IMR-90 (cell line): ENCODE data around the gene ZNF622. TPM values are rescaled to one million over a fixed set of nuclear protein-coding genes. Genes with fewer than 3 reads are reported as not detected.

Experiments used
- ATAC-seq: fragments of 200-7000 bp; cut with Tn5 transposase; 2 replicates; pipeline ENCODE4 v1.9.1; 2020; ENCODE audit warnings: low read depth, mild to moderate bottlenecking, moderate library complexity
- BruUV-seq: library from RNA; stranded (reverse); fragments of 400-500 nt; replicated peaks from 2 replicates; lab custom pipeline; 2021; lab: Mats Ljungman, UMichigan
- CTCF ChIA-PET: fragments of 300-600 bp; formaldehyde crosslinking; extraction: SDS; loops from one replicate; lab custom pipeline; 2021; ENCODE audit warnings: antibody characterized with exemption; lab: Yijun Ruan, JAX
- POLR2A ChIA-PET: fragments of 300-600 bp; sonication (Branson Sonifier 250); formaldehyde crosslinking; loops from one replicate; lab custom pipeline; 2022; ENCODE audit warnings: antibody characterized with exemption; ENCODE audit not compliant: unreplicated experiment; lab: Charles Lee
- DNase-seq: peaks from one replicate; pipeline ENCODE4 v3.0.0; 2013
- H2AFZ ChIP-seq: replicated peaks from 2 replicates; pipeline ENCODE3; 2013; ENCODE audit warnings: low read length, mild to moderate bottlenecking; ENCODE audit not compliant: poor library complexity
- H2AK5ac ChIP-seq: 2 replicates; pipeline ENCODE4 v1.6.1; 2013; ENCODE audit warnings: low read depth, low read length, inconsistent platforms
- H2AK9ac ChIP-seq: replicated peaks from 2 replicates; pipeline ENCODE3; 2013; ENCODE audit warnings: mild to moderate bottlenecking, low read depth, low read length, moderate library complexity; ENCODE audit not compliant: poor library complexity
- H2BK120ac ChIP-seq: 2 replicates; pipeline ENCODE4 v1.6.1; 2013; ENCODE audit warnings: low read depth, low read length, inconsistent platforms
- H2BK15ac ChIP-seq: 3 replicates; pipeline ENCODE4 v1.6.1; 2013; ENCODE audit warnings: low read depth, low read length, inconsistent platforms
- H2BK20ac ChIP-seq: 2 replicates; pipeline ENCODE4 v1.6.1; 2013; ENCODE audit warnings: low read depth, mild to moderate bottlenecking, inconsistent platforms, low read length, moderate library complexity
- H2BK5ac ChIP-seq: 2 replicates; pipeline ENCODE4 v1.6.1; 2013; ENCODE audit warnings: mild to moderate bottlenecking, low read depth, low read length, inconsistent platforms; ENCODE audit not compliant: poor library complexity, severe bottlenecking
- H3K14ac ChIP-seq: replicated peaks from 2 replicates; pipeline ENCODE4 v1.6.1; 2013; ENCODE audit warnings: low read depth, low read length, inconsistent platforms
- H3K18ac ChIP-seq: 2 replicates; pipeline ENCODE4 v1.6.1; 2013; ENCODE audit warnings: low read depth, low read length, control low read depth
- H3K23ac ChIP-seq: 2 replicates; pipeline ENCODE4 v1.6.1; 2013; ENCODE audit warnings: low read depth, low read length, inconsistent platforms
- H3K27ac ChIP-seq: 2 replicates; pipeline ENCODE4 v1.5.1; 2013; ENCODE audit warnings: mild to moderate bottlenecking, control low read depth, low read length; ENCODE audit not compliant: insufficient read depth
- H3K27me3 ChIP-seq: 2 replicates; pipeline ENCODE4 v1.6.1; 2013; ENCODE audit warnings: low read length; ENCODE audit not compliant: control insufficient read depth, insufficient read depth
- H3K36me3 ChIP-seq: 2 replicates; pipeline ENCODE4 v1.6.1; 2013; ENCODE audit warnings: low read length, mixed read lengths; ENCODE audit not compliant: control insufficient read depth, insufficient read depth
- H3K4ac ChIP-seq: 2 replicates; pipeline ENCODE4 v1.6.1; 2013; ENCODE audit warnings: low read depth, low read length, inconsistent platforms
- H3K4me1 ChIP-seq: 2 replicates; pipeline ENCODE4 v1.6.1; 2013; ENCODE audit warnings: low read length, mixed read lengths; ENCODE audit not compliant: control insufficient read depth, insufficient read depth
- H3K4me2 ChIP-seq: 2 replicates; pipeline ENCODE4 v1.6.1; 2013; ENCODE audit warnings: low read depth, mild to moderate bottlenecking, control low read depth, low read length, moderate library complexity
- H3K4me3 ChIP-seq: 2 replicates; pipeline ENCODE4 v1.5.1; 2013; ENCODE audit warnings: low read depth, mild to moderate bottlenecking, control low read depth, low read length, moderate library complexity; ENCODE audit not compliant: insufficient read depth
- H3K56ac ChIP-seq: 2 replicates; pipeline ENCODE4 v1.6.1; 2013; ENCODE audit warnings: low read length, inconsistent platforms; ENCODE audit not compliant: insufficient read depth; ENCODE audit errors: extremely low read depth
- H3K79me1 ChIP-seq, 2 experiments: 2 replicates each; pipeline ENCODE4 v1.6.1; 2013; ENCODE audit warnings: low read length in 2 of 2, inconsistent platforms in 1 of 2, low read depth in 1 of 2
- H3K9ac ChIP-seq: 2 replicates; pipeline ENCODE4 v1.6.1; 2013; ENCODE audit warnings: low read depth, low read length, control low read depth
- H3K9me1 ChIP-seq: 2 replicates; pipeline ENCODE4 v1.6.1; 2013; ENCODE audit warnings: low read length, inconsistent platforms; ENCODE audit not compliant: insufficient read depth
- H3K9me3 ChIP-seq: 2 replicates; pipeline ENCODE4 v1.6.1; 2013; ENCODE audit warnings: low read length; ENCODE audit not compliant: control insufficient read depth, insufficient read depth
- H4K20me1 ChIP-seq: 2 replicates; pipeline ENCODE4 v1.6.1; 2013; ENCODE audit warnings: low read length, inconsistent platforms; ENCODE audit not compliant: insufficient read depth
- H4K5ac ChIP-seq: 2 replicates; pipeline ENCODE4 v1.6.1; 2013; ENCODE audit warnings: mild to moderate bottlenecking, low read depth, low read length, control low read depth
- H4K8ac ChIP-seq, 2 experiments: 2 replicates each; pipeline ENCODE4 v1.6.1; 2013; ENCODE audit warnings: low read depth in 2 of 2, low read length in 2 of 2, control low read depth in 1 of 2, inconsistent platforms in 1 of 2
- H4K91ac ChIP-seq: 2 replicates; pipeline ENCODE4 v1.6.1; 2013; ENCODE audit warnings: low read depth, low read length, inconsistent platforms; ENCODE audit not compliant: insufficient read depth
- CEBPB ChIP-seq: IDR thresholded peaks from 2 replicates; pipeline ENCODE4 v1.6.1; 2012; ENCODE audit warnings: low read depth, low read length, improper control_type of control experiment
- CTCF ChIP-seq: conservative IDR thresholded peaks from 2 replicates; pipeline ENCODE4 v1.5.1; 2012; ENCODE audit warnings: mild to moderate bottlenecking, low read depth, low read length, improper control_type of control experiment
- FOS ChIP-seq: fragments of 150-350 bp; IDR thresholded peaks from 2 replicates; pipeline ENCODE4 v1.6.1; 2016; ENCODE audit warnings: low read depth, low read length
- MAZ ChIP-seq: IDR thresholded peaks from 2 replicates; pipeline ENCODE4 v1.6.1; 2012; ENCODE audit warnings: low read depth, mild to moderate bottlenecking, low read length, improper control_type of control experiment, moderate library complexity, borderline replicate concordance
- MXI1 ChIP-seq: IDR thresholded peaks from 2 replicates; pipeline ENCODE4 v1.6.1; 2012; ENCODE audit warnings: low read depth, mild to moderate bottlenecking, low read length, moderate library complexity, borderline replicate concordance
- SMC3 ChIP-seq: fragments of 150-350 bp; IDR thresholded peaks from 2 replicates; pipeline ENCODE4 v1.6.1; 2016; ENCODE audit warnings: low read depth, mild to moderate bottlenecking, antibody characterized with exemption, low read length, moderate library complexity
- WGBS, 2 experiments: methylation state at CpG; one replicate each; pipeline versions ENCODE4 v1.1.5 to v1.1.7; 2013; ENCODE audit warnings: missing lambda C conversion rate in 2 of 2; ENCODE audit not compliant: insufficient read length in 1 of 2; ENCODE audit errors: extremely low coverage in 2 of 2; 5-methylcytosine and 5-hydroxymethylcytosine counted together
- dilution Hi-C: fragments of 300-500 bp; cut with HindIII; formaldehyde crosslinking; loops from one replicate; pipeline ENCODE4 v1.14.3; 2018; ENCODE audit warnings: low sequenced_read_pairs; ENCODE audit not compliant: unreplicated experiment
- in situ Hi-C: fragments of 300-500 bp; cut with MboI; formaldehyde crosslinking; loops from 3 replicates; pipeline ENCODE4 v1.14.3; 2019; ENCODE audit warnings: low sequenced_read_pairs, inconsistent platforms, mixed read lengths
- intact Hi-C: fragments of 100-400 bp; cut with micrococcal nuclease; formaldehyde crosslinking; loops from 2 replicates; pipeline ENCODE4 v1.10.0; 2022
- polyA plus RNA-seq, 3 experiments: library from polyadenylated mRNA; depleted of rRNA; stranded (reverse); fragments of >200 nt; gene quantifications; 2 replicates each; pipeline ENCODE4 v1.2.3, GENCODE V29; 2012; ENCODE audit warnings: low replicate concordance in 1 of 3
- total RNA-seq: library from RNA; depleted of rRNA; stranded (reverse); fragments of >200 nt; gene quantifications from 2 replicates; pipeline ENCODE4 v1.2.3, GENCODE V29; 2012

The ZNF622 gene
- total and polyA plus RNA-seq, 2 of the 4 experiments (the other 2 are of a cell fraction) = 19.5 to 49.3 TPM

DNA sequence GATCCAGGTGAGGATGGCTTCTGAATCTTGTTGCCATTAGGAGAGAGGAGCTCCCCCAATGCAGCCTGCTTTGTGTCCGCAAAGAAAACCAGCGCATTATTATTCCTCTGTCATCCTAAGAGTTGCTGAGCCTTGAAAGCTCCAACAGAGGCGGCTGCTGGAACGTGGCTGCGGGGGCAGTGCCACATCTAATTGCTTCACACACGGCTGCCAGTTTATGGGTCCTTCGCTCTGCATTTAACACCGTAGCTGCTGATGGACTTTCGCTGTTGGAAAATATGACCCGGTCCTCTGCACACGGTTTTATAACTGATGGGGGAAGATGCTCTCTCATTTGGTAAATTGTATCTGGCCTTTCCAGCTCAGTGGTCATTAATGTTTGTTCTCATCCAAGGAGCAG is 38.0 kb downstream of the ZNF622 start:
- Histone ChIP-seq H2AK9ac (no peak overlapping the region), H2AFZ (no peak overlapping the region), H3K4me3 (no peak overlapping the region), H2BK15ac (no peak overlapping the region), H2BK120ac (no peak overlapping the region), H3K36me3 (no peaks in the 10 kb centered on the region), H3K79me1 (no peaks in the 10 kb centered on the region), H4K20me1 (no peaks in the 10 kb centered on the region), H3K27ac (no peak overlapping the region), H3K27me3 (peaks cover 9% of the 10 kb centered on the region), H4K91ac (no peak overlapping the region), H2BK5ac (no peak overlapping the region), H3K4me1 (no peaks in the 10 kb centered on the region), H3K9me3 (no peaks in the 10 kb centered on the region), H3K18ac (no peak overlapping the region), H3K14ac (no peak overlapping the region), H4K8ac (no peak overlapping the region), H3K9me1 (no peaks in the 10 kb centered on the region), H3K23ac (no peak overlapping the region), H2AK5ac (no peak overlapping the region), H3K9ac (no peak overlapping the region), H3K4me2 (no peak overlapping the region), H4K5ac (no peak overlapping the region), H3K56ac (no peak overlapping the region), H3K4ac (no peak overlapping the region), H2BK20ac (no peak overlapping the region)
- dilution Hi-C loops = no loop called here
- no CpG with 5 or more reads among the region's 11 CpGs for WGBS, 2 experiments
- ChIA-PET CTCF (no interaction called here), POLR2A (no interaction called here)
- in situ Hi-C loops = no loop called here
- DNase-seq (no peak), ATAC-seq (no peak)
- no TSS peak for BruUV-seq
- intact Hi-C loops = no loop called here
- TF ChIP-seq CTCF (no peak), SMC3 (no peak), FOS (no peak), MXI1 (no peak), CEBPB (no peak), MAZ (no peak)
